ENCODE data around the gene UQCRC2.

DNA sequence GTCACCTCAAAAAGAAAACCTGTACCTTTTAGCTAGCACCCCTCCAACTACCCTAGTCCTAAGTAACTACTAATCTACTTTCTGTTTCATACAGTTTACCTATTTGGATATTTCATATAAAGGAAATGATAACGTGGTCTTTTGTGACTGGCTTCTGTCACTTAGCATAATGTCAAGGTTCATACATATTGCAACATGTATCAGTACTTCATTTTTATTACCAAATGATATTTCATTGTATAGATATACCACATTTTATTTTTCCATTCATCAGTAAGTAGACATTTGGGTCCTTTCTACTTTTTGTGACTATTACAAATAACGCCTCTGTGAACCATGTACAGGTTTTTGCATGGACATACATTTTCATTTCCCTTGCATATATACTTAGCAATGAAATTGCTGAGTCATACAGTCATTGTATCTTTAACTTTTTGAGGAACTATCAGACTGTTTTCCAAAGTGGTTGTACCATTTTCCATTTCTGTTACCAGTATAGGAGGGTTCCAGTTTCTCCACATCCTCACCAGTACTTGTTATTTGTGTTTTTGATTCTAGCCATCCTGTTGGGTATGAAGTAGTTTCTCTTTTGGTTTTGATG, 78.4 kb downstream of the UQCRC2 start:
- TF ChIP-seq, protein P1, sequence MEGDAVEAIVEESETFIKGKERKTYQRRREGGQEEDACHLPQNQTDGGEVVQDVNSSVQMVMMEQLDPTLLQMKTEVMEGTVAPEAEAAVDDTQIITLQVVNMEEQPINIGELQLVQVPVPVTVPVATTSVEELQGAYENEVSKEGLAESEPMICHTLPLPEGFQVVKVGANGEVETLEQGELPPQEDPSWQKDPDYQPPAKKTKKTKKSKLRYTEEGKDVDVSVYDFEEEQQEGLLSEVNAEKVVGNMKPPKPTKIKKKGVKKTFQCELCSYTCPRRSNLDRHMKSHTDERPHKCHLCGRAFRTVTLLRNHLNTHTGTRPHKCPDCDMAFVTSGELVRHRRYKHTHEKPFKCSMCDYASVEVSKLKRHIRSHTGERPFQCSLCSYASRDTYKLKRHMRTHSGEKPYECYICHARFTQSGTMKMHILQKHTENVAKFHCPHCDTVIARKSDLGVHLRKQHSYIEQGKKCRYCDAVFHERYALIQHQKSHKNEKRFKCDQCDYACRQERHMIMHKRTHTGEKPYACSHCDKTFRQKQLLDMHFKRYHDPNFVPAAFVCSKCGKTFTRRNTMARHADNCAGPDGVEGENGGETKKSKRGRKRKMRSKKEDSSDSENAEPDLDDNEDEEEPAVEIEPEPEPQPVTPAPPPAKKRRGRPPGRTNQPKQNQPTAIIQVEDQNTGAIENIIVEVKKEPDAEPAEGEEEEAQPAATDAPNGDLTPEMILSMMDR (IDR thresholded peaks at IDR 0.05; ENCODE audit: low read depth, low read length), result no peak
- TF ChIP-seq EZH2phosphoT487 (IDR thresholded peaks at IDR 0.05; ENCODE audit: low read depth), result no peak

Measured in OCI-LY3 (cell line).